Fibroblast of skin of left biceps (primary cell): Measurements from ENCODE around the gene ZNF79.
"Not testable (repeated sequence)": the region's sequence is repeated elsewhere in the genome, so short reads cannot be mapped to it uniquely, and the experiment has no call there.

Experiments used
- DNase-seq, 2 experiments: peaks; one replicate each; pipeline ENCODE4 v3.0.0-alpha.2; 2013; ENCODE audit warnings: low read depth in 2 of 2

ZNF79 gene

DNA sequence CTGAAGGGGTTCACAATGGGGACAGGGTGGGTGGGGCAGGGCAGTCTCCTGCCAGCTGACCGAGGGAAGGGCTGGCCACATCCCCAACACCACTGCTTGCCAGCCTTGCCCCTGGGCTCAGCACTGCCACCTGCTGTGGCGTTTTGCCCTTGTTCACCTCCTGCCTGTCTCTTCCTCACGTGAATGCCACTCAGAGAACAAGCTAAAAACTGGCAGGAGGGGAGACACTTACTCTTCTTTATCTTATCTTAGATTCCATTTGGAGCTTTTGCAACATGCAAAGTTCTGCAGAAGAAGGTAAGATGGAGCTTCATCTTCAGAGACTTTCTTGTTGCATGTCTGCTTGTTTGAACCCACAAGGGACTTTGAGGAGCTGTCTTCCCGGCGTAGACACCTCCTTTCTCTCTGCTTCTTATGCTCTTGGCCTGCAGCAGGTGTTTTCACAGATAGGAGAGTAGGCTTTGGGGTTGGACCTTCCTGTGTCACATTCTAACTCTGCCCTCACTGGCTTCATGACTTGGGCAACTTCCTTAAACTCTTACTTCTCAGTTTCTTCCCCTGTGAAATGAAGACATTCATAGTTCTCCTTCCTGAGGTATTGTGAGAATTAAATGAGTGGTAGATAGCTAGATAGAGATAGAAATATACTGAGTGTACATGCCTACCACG is 31.3 kb downstream of the ZNF79 start:
- no peak for DNase-seq

DNA sequence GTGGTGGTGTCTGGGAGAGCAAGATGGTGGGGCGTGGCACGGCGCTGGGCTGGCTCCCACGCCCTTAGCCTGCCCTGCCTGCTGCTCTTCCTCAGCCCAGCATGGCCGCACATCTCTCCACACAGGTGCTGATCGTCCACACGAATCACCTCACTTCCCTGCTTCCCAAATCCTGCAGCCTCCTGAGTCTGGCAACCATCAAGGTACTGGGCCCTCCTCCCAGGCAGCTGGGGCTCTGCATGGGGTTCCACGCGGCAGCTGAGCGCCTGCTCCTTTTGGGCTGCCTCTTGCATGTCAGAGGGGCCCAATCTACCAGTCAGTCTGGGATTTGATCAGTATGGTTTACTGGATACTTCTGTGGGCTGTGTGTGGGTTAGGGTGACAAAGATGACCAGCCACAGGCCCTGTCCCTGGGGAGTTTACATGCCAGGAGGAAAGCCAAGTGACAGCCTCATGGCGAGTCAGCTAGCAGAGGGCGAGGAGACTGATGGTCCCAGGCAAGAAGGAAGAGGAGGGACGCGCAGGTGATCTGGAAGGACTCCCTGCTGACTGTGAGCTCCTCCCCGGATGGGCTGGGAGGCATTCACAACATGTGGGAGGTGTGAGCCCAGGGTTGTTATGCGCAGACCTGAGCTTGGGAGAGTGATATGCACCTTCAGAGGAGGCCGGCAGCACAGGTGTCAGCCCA is 33.2 kb downstream of the ZNF79 start:
- DNase-seq, result no peak

- no peak for DNase-seq
Measured at GRCh38 chr9:127458921-127459320, 34.7 kb downstream of the ZNF79 start.

GRCh38 chr9:127463382-127463781 is 39.2 kb downstream of the ZNF79 start:
- no peak for DNase-seq

- DNase-seq, result no peak
Measured at GRCh38 chr9:127463911-127464310, 39.7 kb downstream of the ZNF79 start.

DNA sequence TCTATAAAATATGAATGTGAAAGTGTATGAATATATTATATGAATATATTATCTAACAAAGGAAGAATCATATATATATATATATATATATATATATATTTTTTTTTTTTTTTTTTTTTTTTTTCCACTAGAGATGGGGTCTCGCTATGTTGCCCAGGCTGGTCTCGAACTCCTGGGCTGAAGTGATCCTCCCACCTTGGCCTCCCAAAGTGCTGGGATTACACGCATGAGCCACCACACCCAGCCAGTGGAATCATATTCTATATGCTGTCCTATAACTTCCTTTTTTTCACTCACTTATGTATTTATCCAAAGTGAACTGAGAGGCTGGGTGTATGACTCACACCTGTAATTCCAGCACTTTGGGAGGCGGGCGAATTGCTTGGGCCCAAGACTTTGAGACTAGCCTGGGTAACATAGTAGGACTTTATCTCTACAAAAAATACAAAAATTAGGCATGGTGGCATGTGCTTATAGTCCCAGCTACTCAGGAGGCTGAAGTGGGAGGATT is 42.3 kb downstream of the ZNF79 start:
- DNase-seq, result not testable (repeated sequence)

DNA sequence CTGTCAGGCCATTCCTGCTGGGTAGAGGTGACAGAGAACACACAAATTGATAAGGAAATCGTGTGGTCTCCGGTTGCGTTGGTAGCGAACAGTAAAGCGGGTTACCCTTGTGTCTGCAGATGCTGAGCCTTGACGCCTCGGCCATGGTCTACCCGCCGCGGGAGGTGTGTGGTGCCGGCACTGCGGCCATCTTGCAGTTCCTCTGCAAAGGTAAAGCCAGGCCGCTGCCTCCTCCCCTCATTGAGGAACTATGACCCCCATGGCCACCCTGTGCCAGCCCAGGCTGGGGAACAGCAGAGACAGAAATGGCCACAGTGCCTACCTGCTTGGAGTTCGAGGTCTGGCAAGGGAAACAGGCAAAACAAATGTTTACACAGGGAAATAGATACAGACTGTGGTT is 43.4 kb downstream of the ZNF79 start:
- no peak for DNase-seq

DNA sequence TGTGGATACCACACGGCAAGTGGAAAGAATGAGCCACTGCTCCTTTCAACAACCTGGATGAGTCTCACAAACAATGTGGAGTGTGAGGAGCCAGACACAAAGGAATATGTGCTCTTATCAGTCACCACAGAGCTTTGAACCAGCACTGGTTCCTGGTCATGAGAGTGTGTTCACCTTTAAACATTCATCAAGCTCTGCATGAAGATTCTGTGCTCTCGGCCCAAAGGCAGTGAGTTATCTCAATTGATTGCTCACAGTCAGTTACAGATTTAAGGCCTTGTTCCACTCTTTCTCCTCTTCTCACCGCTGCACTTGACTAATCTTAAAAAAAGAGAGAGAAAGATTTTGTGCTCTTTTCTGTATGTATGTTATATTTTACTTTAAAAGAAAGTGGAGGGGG is 46.5 kb downstream of the ZNF79 start:
- DNase-seq, result no peak

DNA sequence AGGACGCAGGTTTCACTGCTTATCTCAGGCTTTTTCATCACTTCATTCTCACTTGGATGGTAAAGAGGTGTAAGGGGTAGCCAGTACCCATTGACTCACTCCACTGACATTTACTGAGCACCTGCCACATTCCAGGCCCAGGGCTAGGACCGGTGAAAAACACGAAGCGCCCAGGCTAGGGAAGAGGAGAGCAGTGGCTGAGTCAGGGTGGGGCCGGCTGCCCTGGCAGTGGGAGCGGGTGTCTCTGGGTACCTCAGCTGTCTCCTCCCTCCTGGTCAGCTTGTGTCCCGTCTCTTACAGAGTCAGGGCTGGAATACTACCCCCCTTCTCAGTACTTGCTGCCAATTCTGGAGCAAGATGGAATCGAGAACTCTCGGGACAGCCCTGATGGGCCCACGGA is 49.3 kb downstream of the ZNF79 start:
- no peak for DNase-seq

GRCh38 chr9:127473932-127474331 is 49.8 kb downstream of the ZNF79 start:
- no peak for DNase-seq

DNA sequence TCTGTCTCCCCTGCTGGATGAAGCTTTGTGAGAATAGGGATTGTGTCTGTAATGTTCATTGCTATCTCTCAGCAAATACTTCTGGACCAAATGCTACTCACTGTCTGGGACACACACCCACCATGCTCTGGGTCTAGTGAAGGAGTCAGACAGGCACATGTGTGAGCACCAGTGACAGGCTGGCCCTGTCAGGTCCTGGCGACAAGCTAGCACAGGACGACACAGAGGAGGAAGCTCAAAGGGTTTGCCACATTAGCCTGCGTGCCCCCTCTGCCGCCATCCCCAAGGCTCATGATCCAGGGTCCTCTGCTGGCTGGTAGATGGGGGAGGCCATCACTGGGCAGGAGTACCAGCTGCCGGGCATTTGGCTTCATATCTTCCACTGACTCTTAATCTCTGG is 50.4 kb downstream of the ZNF79 start:
- DNase-seq, result no peak

DNA sequence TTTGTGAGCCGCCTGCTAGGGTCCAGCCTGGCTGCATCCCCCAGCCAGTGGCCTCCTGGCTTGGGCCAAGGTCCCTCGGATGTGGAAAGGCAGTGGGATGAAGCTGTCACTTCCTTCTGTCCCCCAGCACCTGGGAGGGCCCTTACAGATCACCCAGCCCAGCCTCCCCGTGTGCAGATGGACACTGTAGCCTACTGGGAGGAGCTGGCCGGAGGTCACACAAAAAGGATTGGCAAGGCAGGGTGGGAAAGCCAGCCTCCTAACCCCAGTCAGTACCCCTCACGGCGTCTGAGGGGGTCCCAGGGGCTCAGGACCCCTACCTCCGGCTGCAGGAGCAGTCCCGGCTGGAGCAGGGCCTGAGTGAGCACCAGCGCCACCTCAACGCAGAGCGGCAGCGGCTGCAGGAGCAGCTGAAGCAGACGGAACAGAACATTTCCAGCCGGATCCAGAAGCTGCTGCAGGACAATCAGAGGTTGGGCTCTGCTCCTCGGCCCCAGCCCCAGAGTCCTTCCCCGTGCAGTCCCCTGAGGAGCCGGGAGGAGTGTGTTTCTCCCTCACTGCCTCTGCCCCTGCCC is 55.4 kb downstream of the ZNF79 start:
- no peak for DNase-seq

DNA sequence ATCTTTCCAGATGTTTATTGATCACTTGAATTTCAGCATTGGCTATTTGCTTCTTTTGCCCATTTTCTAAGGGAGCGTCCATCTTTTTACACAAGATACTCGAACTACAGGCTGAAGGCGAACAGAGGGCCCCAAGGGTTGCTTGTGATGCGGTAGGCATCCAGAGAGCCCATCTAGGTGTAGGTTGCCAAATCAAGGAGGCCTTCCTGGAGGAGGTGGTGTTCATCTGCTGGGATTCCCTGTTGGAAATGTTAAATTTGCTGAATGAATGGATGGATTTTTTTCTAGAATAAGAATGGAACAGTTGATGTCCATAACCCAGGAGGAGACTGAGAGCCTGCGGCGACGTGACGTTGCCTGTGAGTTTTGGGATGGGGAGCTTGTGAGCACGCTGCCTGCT is 58.5 kb downstream of the ZNF79 start:
- DNase-seq, result no peak

DNA sequence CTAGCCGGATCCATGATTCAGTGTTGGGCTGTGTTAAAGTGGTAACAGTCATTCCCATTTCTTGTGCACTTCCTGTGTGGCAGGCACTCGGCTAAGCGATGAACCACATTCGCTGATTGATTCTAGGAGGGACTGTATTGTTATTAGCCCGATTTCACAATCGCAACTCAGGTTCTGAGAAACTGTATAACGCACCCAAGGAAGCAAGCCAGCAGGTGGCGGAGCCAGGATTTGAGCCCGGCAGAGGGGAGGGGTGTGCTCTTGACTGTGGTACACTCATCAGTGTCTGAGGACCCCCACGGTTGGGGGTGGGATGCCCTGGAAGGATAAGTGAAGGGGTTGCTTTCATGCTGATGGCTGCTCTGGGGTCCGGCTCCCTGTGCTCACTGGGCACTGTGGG is 61.8 kb downstream of the ZNF79 start:
- no peak for DNase-seq

GRCh38 chr9:127488946-127489345 is 64.8 kb downstream of the ZNF79 start:
- DNase-seq, result no peak

DNA sequence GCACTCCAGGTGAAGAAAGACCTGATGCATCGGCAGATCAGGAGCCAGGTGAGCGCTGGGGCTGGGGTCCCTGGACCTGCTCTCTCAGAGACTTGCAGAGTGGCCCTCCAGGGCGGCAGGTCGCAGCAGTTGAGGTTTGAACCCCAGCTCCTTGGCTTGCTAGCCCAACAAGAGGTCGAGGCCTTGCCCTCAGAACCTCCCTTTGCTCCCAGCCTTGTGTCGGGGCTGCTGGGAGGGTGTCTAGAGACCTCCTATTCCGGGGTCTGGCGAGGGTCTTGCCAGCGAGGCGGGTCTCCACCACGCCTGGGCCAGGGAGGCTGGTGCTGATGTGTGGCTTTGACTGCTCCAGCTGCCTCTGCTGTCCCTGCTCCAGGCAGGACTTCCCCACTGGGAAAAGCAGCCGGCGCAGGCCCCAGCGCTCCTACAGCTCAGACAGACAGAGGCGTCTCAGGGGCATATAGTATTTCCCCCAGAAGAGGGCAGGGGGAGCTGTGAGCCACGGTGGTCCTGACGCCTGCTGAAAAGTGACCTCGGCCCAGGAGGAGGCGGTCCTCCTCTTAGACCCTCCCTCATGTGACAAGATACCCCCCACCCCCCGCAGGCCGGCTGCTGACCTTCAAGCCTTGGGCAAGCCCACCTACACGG is 65.4 kb downstream of the ZNF79 start:
- DNase-seq, result no peak

- DNase-seq, result no peak
Measured at GRCh38 chr9:127490535-127491230, 66.5 kb downstream of the ZNF79 start.

DNA sequence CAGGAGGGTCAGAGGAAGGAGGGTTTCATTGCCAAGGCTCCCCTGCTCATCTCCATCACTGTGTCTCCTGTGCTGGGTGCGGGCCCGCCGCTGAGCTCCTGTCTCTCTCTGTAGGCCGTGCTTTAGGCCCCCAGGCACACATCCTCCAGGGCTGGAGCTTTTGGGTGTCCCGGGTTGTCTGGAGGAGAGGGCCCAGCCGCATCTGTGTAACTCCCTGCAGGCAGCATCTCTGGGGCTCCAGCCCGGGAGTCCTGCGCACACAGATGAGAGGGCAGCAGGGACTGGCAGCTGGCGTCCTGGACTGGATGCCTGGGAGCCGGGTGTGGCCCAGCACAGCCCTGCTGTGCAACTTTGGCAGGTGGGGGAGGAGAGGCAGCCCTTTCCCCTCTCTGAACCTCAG is 67.3 kb downstream of the ZNF79 start:
- DNase-seq, result no peak

GRCh38 chr9:127492616-127493015 is 68.4 kb downstream of the ZNF79 start:
- no peak for DNase-seq

DNA sequence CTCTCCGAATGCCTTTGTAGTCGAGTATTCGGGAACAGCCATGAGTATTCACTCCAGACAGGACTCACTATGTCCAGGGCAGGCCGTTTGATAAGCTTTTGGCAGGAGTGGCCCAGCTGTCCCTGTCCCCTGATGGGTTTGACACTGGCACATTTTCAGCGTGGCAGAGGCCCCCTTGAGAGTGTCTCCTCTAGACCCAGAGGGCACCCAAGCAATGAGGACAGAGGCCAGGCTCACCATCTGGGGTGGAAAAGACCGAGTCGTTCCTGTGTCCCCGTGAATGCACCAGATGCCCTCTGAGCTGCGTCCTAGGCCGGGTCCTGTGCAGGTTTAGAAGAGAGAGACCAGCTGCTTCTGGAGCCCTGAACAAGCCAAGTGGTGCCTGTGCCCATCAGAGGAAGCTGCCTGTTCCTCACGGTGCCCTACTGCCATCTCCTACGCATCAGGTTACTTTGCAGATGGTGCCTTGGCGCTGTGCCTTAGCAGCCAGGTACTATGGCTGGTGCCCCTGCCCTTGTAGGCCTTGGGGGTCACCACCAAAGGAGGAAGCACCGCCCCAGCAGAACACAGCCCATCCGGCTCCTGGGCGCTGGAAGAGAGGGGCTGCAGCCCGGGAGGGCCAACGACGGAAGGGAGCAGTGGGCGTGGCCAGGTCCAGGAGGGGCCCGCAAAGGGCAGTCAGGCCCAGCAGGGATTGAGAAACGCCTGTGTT is 69.6 kb downstream of the ZNF79 start:
- DNase-seq, result no peak

DNA sequence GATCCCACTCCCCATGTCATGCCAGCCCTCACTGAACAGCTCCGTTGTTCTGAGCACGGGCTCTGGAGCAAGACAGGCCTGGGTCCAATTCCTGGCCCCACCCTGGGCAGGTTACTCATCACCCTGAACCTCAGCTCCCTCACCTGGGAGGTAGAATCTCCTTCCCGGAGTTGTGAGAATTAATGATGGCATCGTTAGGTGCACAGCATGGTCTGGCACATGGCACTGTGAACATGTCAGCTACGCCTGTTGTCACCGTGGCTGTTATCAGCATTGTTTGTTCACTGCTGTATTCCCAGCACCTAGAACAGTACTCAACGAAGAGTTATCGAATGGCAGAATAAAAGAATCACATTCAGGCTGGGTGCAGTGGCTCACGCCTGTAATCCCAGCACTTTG is 70.1 kb downstream of the ZNF79 start:
- DNase-seq, result no peak
